Stimulated activated effector memory CD8-positive, alpha-beta T cell treated with anti-CD3 and anti-CD28 coated beads, Interleukin-12 subunit alpha, Interleukin-12 subunit beta, amount 100 ng/mL, for 72 hours (primary cell): ENCODE measurements around the gene FKBP11.
"Not testable (repeated sequence)": the region's sequence is repeated elsewhere in the genome, so short reads cannot be mapped to it uniquely, and the experiment has no call there.

Experiments used
- ATAC-seq: fragments of 150-1000 bp; cut with Tn5 transposase; 2 replicates; pipeline ENCODE4 v1.10.0; 2021
- DNase-seq, 2 donors: peaks; one replicate each; pipeline ENCODE4 v3.0.0; 2021 to 2022; ENCODE audit warnings: low spot score in 2 of 2
- H3K27ac Mint-ChIP-seq: one replicate; pipeline ENCODE4 v1.8.0; 2022; ENCODE audit warnings: mild to moderate bottlenecking, mixed read lengths
- H3K36me3 Mint-ChIP-seq: one replicate; pipeline ENCODE4 v1.8.0; 2022; ENCODE audit warnings: mild to moderate bottlenecking, mixed read lengths
- H3K4me1 Mint-ChIP-seq: one replicate; pipeline ENCODE4 v1.8.0; 2022; ENCODE audit warnings: mixed read lengths
- H3K4me3 Mint-ChIP-seq: one replicate; pipeline ENCODE4 v1.8.0; 2022; ENCODE audit warnings: mild to moderate bottlenecking, mixed read lengths
- H3K9me3 Mint-ChIP-seq: one replicate; pipeline ENCODE4 v1.8.0; 2022; ENCODE audit warnings: mixed read lengths

The FKBP11 gene

DNA sequence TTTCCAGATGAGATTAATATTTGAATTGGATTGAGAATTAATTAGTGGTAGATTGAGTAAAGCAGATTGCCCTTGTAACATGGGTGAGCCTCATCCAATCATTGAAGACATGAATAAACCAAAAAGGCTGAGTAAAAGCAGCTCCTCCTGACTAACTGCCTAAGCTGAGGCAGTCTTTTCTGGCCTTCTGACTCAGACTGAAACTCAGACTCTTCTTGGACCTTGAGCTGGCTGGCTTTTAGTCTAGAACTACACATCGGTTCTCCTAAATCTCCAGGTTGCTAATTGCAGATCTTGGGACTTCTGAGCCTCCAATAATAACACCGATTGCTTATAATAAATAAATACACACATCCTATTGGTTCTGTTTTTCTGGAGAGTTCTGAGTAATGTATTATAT is 24.0 kb downstream of the FKBP11 start:
- Mint-ChIP-seq H3K36me3 (no peaks in the 10 kb centered on the region), H3K4me1 (peaks cover 11% of the 10 kb centered on the region), H3K27ac (no peak overlapping the region), H3K4me3 (no peak overlapping the region), H3K9me3 (no peaks in the 10 kb centered on the region)
- DNase-seq = no peak
- ATAC-seq = peak; percentile 95

GRCh38 chr12:48899651-48900050 is 25.6 kb downstream of the FKBP11 start:
- Mint-ChIP-seq H3K4me1 (peaks cover 11% of the 10 kb centered on the region), H3K27ac (no peak overlapping the region), H3K36me3 (no peaks in the 10 kb centered on the region), H3K4me3 (no peak overlapping the region), H3K9me3 (no peaks in the 10 kb centered on the region)
- DNase-seq (no peak), ATAC-seq (no peak)

- Mint-ChIP-seq H3K4me3 (no peak overlapping the region), H3K4me1 (peaks cover 5% of the 10 kb centered on the region), H3K9me3 (no peaks in the 10 kb centered on the region), H3K27ac (no peak overlapping the region), H3K36me3 (no peaks in the 10 kb centered on the region)
- DNase-seq = no peak
- no peak for ATAC-seq
These were observed 31.0 kb downstream of the FKBP11 start for GRCh38 chr12:48894271-48894670.

GRCh38 chr12:48890657-48891418 is 34.5 kb downstream of the FKBP11 start:
- DNase-seq (peak; percentile 73 to 88), ATAC-seq (peak; percentile 97)
- H3K27ac Mint-ChIP-seq = no peak overlapping the region
- H3K4me1 Mint-ChIP-seq = peaks cover 5% of the 10 kb centered on the region
- peak overlapping the region; percentile 29 for H3K4me3 Mint-ChIP-seq
- no peaks in the 10 kb centered on the region for H3K9me3 Mint-ChIP-seq
- no peaks in the 10 kb centered on the region for H3K36me3 Mint-ChIP-seq

DNA sequence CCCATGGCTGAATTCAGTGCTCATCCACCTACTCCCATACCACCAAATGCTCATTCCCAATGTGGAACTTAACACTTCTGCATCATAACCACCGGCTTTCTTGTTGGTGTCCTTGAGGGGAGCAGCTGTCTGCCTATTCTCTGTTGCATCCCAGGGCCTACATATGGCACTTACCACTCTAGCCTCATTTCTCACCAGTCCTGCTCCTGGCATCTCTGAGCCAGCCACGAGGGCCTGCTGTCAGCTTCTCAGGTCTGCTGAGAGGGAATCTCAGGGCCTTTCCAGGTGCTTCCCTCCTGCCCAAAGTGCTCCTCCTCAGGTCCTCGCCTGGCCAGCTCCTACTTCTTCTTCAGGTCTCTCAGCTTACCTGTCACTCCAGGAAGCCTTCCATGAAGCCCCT is 35.6 kb downstream of the FKBP11 start:
- H3K36me3 Mint-ChIP-seq = no peaks in the 10 kb centered on the region
- H3K4me3 Mint-ChIP-seq = no peak overlapping the region
- H3K9me3 Mint-ChIP-seq = no peaks in the 10 kb centered on the region
- H3K27ac Mint-ChIP-seq = no peak overlapping the region
- DNase-seq (no peak), ATAC-seq (no peak)
- peaks cover 5% of the 10 kb centered on the region for H3K4me1 Mint-ChIP-seq

- no peaks in the 10 kb centered on the region for H3K36me3 Mint-ChIP-seq
- DNase-seq = no peak
- ATAC-seq = no peak
- peaks cover 9% of the 10 kb centered on the region for H3K4me1 Mint-ChIP-seq
- no peaks in the 10 kb centered on the region for H3K9me3 Mint-ChIP-seq
- H3K4me3 Mint-ChIP-seq = no peak overlapping the region
- peak overlapping the region; percentile 67 for H3K27ac Mint-ChIP-seq
These were observed 41.8 kb downstream of the FKBP11 start for GRCh38 chr12:48883305-48884161.

- no peaks in the 10 kb centered on the region for H3K36me3 Mint-ChIP-seq
- no peaks in the 10 kb centered on the region for H3K9me3 Mint-ChIP-seq
- DNase-seq (no peak), ATAC-seq (no peak)
- H3K4me3 Mint-ChIP-seq = no peak overlapping the region
- H3K4me1 Mint-ChIP-seq = peaks cover 9% of the 10 kb centered on the region
- H3K27ac Mint-ChIP-seq = peak overlapping the region; percentile 67
These were observed 42.4 kb downstream of the FKBP11 start for GRCh38 chr12:48882972-48883304.

GRCh38 chr12:48882315-48882687 is 43.0 kb downstream of the FKBP11 start:
- Mint-ChIP-seq H3K27ac (no peak overlapping the region), H3K4me3 (no peak overlapping the region), H3K4me1 (peaks cover 9% of the 10 kb centered on the region), H3K9me3 (no peaks in the 10 kb centered on the region), H3K36me3 (no peaks in the 10 kb centered on the region)
- DNase-seq (no peak), ATAC-seq (no peak)

- no peaks in the 10 kb centered on the region for H3K9me3 Mint-ChIP-seq
- DNase-seq (no peak), ATAC-seq (no peak)
- no peak overlapping the region for H3K27ac Mint-ChIP-seq
- H3K4me3 Mint-ChIP-seq = no peak overlapping the region
- H3K36me3 Mint-ChIP-seq = no peaks in the 10 kb centered on the region
- H3K4me1 Mint-ChIP-seq = peaks cover 9% of the 10 kb centered on the region
These were observed 43.5 kb downstream of the FKBP11 start for GRCh38 chr12:48881686-48882314.

DNA sequence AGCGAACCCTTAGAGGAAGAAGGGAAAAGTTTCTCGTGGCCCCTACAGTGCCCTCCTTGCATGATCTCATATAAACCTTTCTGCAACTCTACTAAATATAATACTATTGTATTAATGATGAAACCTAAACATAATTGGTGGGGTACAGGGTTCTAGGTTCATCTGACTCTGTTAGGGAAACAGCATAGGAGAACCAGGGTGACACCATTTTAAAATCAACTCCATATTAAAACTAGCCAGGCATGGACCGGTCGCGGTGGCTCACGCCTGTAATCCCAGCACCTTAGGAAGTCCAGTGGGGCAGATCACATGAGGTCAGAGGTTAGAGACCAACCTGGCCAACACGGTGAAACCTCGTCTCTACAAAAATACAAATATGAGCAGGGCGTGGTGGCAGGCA is 44.6 kb downstream of the FKBP11 start:
- Mint-ChIP-seq H3K9me3 (no peaks in the 10 kb centered on the region), H3K4me3 (no peak overlapping the region), H3K36me3 (no peaks in the 10 kb centered on the region), H3K4me1 (peaks cover 9% of the 10 kb centered on the region), H3K27ac (no peak overlapping the region)
- ATAC-seq = no peak
- no peak for DNase-seq

DNA sequence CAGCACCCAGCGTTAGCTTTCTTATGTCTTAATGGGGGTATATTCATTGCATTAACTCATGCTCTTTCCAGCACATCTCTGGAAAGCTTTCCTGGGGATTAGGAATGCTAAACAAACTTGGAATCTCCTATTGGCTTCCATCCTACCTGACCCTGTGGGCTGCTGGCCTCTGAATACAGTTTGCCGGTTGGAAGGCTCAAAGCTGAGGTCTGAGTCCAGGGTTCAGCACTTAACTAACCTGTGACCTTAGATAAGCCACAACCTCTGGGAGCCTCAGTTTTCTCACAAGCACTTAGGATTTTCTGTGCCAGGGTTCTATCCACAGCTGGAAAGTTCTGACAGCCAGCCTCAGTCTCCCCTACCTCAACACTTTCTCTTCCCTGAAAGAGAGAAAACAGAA is 46.7 kb downstream of the FKBP11 start:
- H3K9me3 Mint-ChIP-seq = no peaks in the 10 kb centered on the region
- no peak overlapping the region for H3K4me3 Mint-ChIP-seq
- no peak for DNase-seq
- no peaks in the 10 kb centered on the region for H3K36me3 Mint-ChIP-seq
- H3K4me1 Mint-ChIP-seq = peaks cover 9% of the 10 kb centered on the region
- ATAC-seq = no peak
- H3K27ac Mint-ChIP-seq = no peak overlapping the region

DNA sequence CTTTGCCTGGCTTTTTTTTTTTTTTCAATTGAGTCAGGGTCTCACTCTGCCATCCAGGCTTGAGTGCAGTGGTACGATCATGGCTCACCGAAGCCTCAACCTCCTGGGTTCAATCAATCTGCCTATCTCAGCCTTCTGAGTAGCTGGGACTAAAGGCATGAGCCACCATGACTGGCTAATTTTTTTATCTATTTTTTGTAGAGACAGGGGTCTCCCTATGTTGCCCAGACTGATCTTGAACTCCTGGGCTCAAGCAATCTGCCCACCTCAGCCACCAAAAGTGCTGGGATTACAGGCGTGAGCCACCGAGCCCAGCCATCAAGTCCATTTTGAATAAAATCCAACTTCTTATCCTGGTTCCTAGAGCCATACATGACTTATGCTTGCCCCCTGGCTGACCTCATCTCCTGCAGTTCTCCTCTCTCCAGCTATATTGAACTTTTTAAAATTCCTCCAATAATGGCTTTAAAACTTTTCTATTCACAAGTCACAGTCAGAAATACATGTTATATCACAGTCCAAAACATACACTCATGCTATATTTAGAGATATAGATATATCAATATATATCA is 49.3 kb downstream of the FKBP11 start:
- Mint-ChIP-seq H3K9me3 (no peaks in the 10 kb centered on the region), H3K36me3 (no peaks in the 10 kb centered on the region), H3K27ac (no peak overlapping the region), H3K4me1 (no peaks in the 10 kb centered on the region), H3K4me3 (no peak overlapping the region)
- no peak for DNase-seq
- ATAC-seq = no peak

GRCh38 chr12:48873534-48873933 is 51.8 kb downstream of the FKBP11 start:
- H3K4me3 Mint-ChIP-seq, ATAC-seq, DNase-seq, H3K4me1 Mint-ChIP-seq, H3K36me3 Mint-ChIP-seq, H3K9me3 Mint-ChIP-seq: not testable (repeated sequence)
- peak overlapping the region; percentile 53 for H3K27ac Mint-ChIP-seq

- no peak overlapping the region for H3K27ac Mint-ChIP-seq
- H3K4me1 Mint-ChIP-seq = no peaks in the 10 kb centered on the region
- no peak for DNase-seq
- H3K4me3 Mint-ChIP-seq = no peak overlapping the region
- no peak for ATAC-seq
- no peaks in the 10 kb centered on the region for H3K36me3 Mint-ChIP-seq
- H3K9me3 Mint-ChIP-seq = no peaks in the 10 kb centered on the region
These were observed 52.2 kb downstream of the FKBP11 start for GRCh38 chr12:48873096-48873495.
